ENCODE measurements around the gene PTPRN2.

- TF ChIP-seq CTCF (IDR thresholded peaks at IDR 0.05), result no peak
- no peak for TF ChIP-seq POLR2A (IDR thresholded peaks at IDR 0.05)
These were observed 473.4 kb downstream of the PTPRN2 start for GRCh38 chr7:158114056-158114850.
